ENCODE data around the gene BCAS3.

The BCAS3 gene

DNA sequence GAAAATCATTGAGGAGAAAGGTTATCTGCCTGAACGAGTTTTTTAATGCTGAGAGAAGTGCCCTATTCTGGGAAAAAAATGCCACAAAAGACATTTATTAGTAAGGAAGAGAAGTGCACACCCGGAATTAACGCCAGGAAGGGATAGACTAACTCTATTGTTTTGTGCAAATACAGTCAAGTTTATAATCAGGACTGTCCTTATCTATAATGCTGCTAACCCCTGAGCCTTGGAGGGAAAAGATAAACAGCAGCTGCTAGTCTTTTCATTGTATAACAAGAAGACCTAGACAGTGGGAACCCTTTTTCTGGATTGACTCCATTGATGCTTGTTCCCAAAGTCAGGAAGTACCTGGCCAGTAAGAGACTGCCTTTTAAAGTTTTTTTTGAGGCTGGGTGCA, 26.5 kb downstream of the BCAS3 start:
- TF ChIP-seq, protein P1, sequence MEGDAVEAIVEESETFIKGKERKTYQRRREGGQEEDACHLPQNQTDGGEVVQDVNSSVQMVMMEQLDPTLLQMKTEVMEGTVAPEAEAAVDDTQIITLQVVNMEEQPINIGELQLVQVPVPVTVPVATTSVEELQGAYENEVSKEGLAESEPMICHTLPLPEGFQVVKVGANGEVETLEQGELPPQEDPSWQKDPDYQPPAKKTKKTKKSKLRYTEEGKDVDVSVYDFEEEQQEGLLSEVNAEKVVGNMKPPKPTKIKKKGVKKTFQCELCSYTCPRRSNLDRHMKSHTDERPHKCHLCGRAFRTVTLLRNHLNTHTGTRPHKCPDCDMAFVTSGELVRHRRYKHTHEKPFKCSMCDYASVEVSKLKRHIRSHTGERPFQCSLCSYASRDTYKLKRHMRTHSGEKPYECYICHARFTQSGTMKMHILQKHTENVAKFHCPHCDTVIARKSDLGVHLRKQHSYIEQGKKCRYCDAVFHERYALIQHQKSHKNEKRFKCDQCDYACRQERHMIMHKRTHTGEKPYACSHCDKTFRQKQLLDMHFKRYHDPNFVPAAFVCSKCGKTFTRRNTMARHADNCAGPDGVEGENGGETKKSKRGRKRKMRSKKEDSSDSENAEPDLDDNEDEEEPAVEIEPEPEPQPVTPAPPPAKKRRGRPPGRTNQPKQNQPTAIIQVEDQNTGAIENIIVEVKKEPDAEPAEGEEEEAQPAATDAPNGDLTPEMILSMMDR (IDR thresholded peaks at IDR 0.05; ENCODE audit: control extremely low read depth, extremely low read depth, low read depth, missing control alignments) = no peak
- ChIA-PET POLR2A (no interaction called here), CTCF (interaction anchor here (1.2 to 1.4 kb wide), 2 partner anchors 10 to 17 kb away, joined by 4 to 6 read pairs; no protein-coding TSS in a partner anchor)
- DNase-seq (ENCODE audit: extremely low spot score) = no peak

DNA sequence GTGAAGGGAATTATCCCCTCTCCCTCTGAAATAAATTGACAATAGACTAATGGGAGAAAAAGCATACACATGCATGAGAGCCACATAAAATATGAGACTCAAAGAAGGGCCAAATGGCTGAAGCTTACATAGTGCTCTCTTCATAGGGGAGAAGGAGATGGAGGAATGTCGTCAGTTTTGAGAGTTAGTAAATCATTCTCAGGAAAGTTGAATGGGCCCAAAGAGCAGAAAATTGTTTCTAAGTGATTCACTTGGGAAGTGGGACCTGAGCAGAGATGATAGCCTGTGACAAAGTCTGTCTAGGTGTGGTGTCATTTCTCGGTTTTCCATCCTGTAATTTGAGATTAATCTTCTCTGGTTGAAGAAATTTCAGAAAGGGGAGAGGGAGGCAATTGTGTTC, 35.0 kb downstream of the BCAS3 start:
- TF ChIP-seq, protein P1 (IDR thresholded peaks at IDR 0.05; ENCODE audit: control extremely low read depth, extremely low read depth, low read depth, missing control alignments) = no peak
- ChIA-PET POLR2A (no interaction called here), CTCF (interaction anchor here (0.8 to 1.4 kb wide), 2 partner anchors 8 to 17 kb away, joined by 4 to 13 read pairs; no protein-coding TSS in a partner anchor)
- no peak for DNase-seq (ENCODE audit: extremely low spot score)

DNA sequence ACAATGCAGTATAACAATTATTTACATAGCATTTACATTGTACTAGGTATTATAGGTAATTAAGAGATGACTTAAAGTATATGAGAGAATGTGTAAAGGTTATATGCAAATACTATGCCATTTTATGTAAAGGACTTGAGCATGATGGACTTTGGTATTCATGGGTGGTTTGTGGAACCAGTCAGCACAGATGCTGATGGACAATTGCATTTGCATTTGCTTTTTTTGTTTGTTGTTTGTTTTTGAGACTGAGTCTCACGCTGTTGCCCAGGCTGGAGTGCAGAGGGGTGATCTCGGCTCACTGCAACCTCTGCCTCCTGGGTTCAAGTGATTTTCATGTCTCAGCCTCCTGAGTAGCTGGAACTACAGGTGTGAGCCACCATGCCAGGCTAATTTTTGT, 36.0 kb downstream of the BCAS3 start:
- TF ChIP-seq, protein P1 (IDR thresholded peaks at IDR 0.05; ENCODE audit: control extremely low read depth, extremely low read depth, low read depth, missing control alignments) = no peak
- POLR2A ChIA-PET = interaction anchor here (0.6 kb wide), 1 partner anchor 34 kb away, joined by 5 read pairs; no protein-coding TSS in a partner anchor

DNA sequence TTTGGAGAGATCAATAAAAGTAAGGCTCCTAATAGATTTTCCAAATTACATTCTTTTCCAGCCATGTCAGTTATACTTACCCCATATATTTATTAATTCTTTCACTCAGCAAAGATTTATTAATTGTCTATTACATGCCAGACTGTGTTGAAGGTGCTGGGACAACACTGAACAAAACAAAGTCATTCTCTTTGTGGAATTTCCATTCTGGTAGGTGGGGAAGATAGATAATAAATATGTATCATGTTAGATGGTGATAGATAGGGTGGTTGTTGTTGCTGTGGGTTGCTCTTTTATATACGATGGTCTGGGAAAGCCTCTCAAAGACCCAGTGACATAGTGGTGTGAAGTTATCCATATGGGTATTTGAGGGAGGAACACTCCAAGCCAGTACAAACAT, 39.1 kb downstream of the BCAS3 start:
- CTCF ChIA-PET = no interaction called here
- TF ChIP-seq, protein P1 (IDR thresholded peaks at IDR 0.05; ENCODE audit: control extremely low read depth, extremely low read depth, low read depth, missing control alignments) = no peak

More for the DNA sequence above, 36.0 kb downstream of the BCAS3 start:
- DNase-seq (ENCODE audit: extremely low spot score) = no peak
- CTCF ChIA-PET = interaction anchor here (1.6 kb wide), 1 partner anchor 10 kb away, joined by 4 read pairs; no protein-coding TSS in a partner anchor

DNA sequence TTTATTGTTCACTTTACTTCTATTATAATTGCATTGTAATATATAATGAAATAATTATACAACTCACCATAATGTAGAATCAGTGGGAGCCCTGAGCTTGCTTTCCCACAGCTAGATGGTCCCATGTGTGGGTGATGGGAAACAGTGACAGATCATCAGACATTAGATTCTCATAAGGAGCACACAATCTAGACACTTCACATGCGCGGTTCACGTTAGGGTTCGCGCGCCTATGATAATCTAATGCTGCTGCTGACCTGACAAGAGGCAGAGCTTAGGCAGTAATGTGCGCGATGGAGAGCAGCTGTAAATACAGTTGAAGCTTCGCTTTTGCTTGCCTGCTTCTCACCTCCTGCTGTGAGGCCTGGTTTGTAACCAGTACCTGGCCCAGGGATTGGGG, 40.2 kb downstream of the BCAS3 start:
- no peak for DNase-seq (ENCODE audit: extremely low spot score)
- TF ChIP-seq, protein P1 (IDR thresholded peaks at IDR 0.05; ENCODE audit: control extremely low read depth, extremely low read depth, low read depth, missing control alignments) = no peak
- ChIA-PET POLR2A (no interaction called here), CTCF (no interaction called here)

More for the DNA sequence above, 39.1 kb downstream of the BCAS3 start:
- DNase-seq (ENCODE audit: extremely low spot score) = no peak
- POLR2A ChIA-PET = no interaction called here

DNA sequence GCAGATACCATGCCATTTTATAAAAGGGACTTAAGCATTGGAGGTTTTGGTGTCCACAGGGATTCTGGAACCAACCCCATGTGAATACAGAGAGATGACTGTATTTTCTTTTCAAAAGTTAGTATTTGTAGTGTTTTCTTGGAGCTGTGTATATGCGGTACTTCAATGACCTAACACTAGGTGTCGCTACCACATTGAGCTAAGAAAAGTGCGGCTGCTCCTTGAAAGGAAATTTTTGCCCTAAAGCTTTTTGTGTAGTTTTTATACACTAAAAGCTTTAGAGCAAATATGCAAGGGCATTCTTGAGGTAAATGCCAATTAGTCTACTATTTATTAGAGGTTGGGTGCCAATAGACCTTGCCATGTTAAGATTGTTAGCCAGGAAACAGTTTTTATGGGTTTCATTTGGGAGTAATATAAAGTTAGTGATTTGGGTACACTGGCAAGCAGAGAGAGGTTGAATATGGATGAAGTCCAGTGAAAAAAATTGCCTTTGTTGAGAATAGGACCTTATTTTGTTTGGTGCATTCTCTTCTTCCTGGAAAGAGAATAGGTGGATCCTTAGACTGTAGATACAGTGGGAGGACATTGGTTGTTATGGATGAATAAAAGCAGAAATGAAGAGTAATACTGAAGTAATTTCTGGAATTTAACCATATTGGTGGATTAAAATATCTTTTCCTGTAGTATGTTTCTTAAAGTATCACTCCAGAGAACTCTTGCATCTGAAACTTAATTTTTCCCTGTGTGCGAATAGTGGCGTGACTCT, 43.3 kb downstream of the BCAS3 start:
- TF ChIP-seq, protein P1 (IDR thresholded peaks at IDR 0.05; ENCODE audit: control extremely low read depth, extremely low read depth, low read depth, missing control alignments) = peak; percentile 77
- CTCF ChIA-PET = interaction anchor here (0.9 to 2.3 kb wide), 26 partner anchors 9 to 1388 kb away, joined by 3 to 28 read pairs (median 6); no protein-coding TSS in a partner anchor
- POLR2A ChIA-PET = no interaction called here
- peak; percentile 64 for DNase-seq (ENCODE audit: extremely low spot score)
